Gastroesophageal sphincter (tissue), 4 donors: ENCODE results near the gene RAB6B. TPM values are rescaled to one million over a fixed set of nuclear protein-coding genes. Genes with fewer than 3 reads are reported as not detected.

Experiments used
- ATAC-seq: fragments of 150-250 bp; one replicate; pipeline ENCODE4 v1.9.1; 2016; ENCODE audit warnings: mild to moderate bottlenecking, moderate library complexity
- H3K27ac ChIP-seq, 4 donors: fragments of 200-600 bp; sonication (generic) in 3 of 4; 1 replicate in 3 of 4; 2 replicates in 1 of 4; pipeline ENCODE4 v1.5.1; 2016 to 2019
- H3K27me3 ChIP-seq: fragments of 200-600 bp; sonication (generic); one replicate; pipeline ENCODE4 v1.5.1; 2019
- H3K36me3 ChIP-seq, 2 donors: fragments of 200-600 bp; sonication (generic); one replicate each; pipeline ENCODE4 v1.5.1; 2019; ENCODE audit warnings: control low read depth in 1 of 2
- H3K4me1 ChIP-seq, 3 donors: fragments of 200-600 bp; sonication (generic); 1 replicate in 2 of 3; 2 replicates in 1 of 3; pipeline ENCODE4 v1.5.1; 2016 to 2019; ENCODE audit warnings: control low read depth in 2 of 3
- H3K4me3 ChIP-seq, 2 donors: fragments of 200-600 bp; sonication (generic); one replicate each; pipeline ENCODE4 v1.5.1; 2019; ENCODE audit warnings: mild to moderate bottlenecking in 1 of 2, moderate library complexity in 1 of 2
- H3K9me3 ChIP-seq, 3 donors: fragments of 200-600 bp; sonication (generic); one replicate each; pipeline ENCODE4 v1.5.1; 2017 to 2019; ENCODE audit warnings: control low read depth in 2 of 3
- EP300 ChIP-seq: sonication (generic); formaldehyde crosslinking; IDR thresholded peaks from one replicate; pipeline ENCODE4 v1.6.1; 2017; ENCODE audit warnings: antibody characterized with exemption, mild to moderate bottlenecking
- POLR2A ChIP-seq, 2 donors: fragments of 450-650 bp; IDR thresholded peaks; one replicate each; pipeline ENCODE4 v1.6.1; 2017; ENCODE audit warnings: antibody characterized with exemption in 2 of 2, mild to moderate bottlenecking in 2 of 2, moderate library complexity in 1 of 2
- POLR2AphosphoS5 ChIP-seq: sonication (generic); formaldehyde crosslinking; IDR thresholded peaks from one replicate; pipeline ENCODE4 v1.6.1; 2017; ENCODE audit warnings: antibody characterized with exemption
- WGBS, 2 donors: methylation state at CpG; one replicate each; pipeline ENCODE4 v1.1.5; 2018; ENCODE audit warnings: low coverage in 1 of 2; 5-methylcytosine and 5-hydroxymethylcytosine counted together
- total RNA-seq, 4 donors: library from RNA; depleted of rRNA; stranded (reverse); fragments of >200 nt; gene quantifications; one replicate each; pipeline ENCODE4 v1.1.0, GENCODE V29; 2016
- TF ChIP-seq, protein P1 (sequence below), 4 experiments: fragments of 200-600 bp in 2 of 4; fragments of 450-650 bp in 2 of 4; sonication (generic) in 1 of 4; IDR thresholded peaks; one replicate each; pipeline ENCODE4 v1.5.1; 2017 to 2019; ENCODE audit warnings: antibody characterized with exemption in 4 of 4, mild to moderate bottlenecking in 2 of 4, moderate library complexity in 2 of 4

Gene RAB6B
- total RNA-seq, 4 donors from 2014 or later: 5.0 to 16.1 (median 8.7) TPM

DNA sequence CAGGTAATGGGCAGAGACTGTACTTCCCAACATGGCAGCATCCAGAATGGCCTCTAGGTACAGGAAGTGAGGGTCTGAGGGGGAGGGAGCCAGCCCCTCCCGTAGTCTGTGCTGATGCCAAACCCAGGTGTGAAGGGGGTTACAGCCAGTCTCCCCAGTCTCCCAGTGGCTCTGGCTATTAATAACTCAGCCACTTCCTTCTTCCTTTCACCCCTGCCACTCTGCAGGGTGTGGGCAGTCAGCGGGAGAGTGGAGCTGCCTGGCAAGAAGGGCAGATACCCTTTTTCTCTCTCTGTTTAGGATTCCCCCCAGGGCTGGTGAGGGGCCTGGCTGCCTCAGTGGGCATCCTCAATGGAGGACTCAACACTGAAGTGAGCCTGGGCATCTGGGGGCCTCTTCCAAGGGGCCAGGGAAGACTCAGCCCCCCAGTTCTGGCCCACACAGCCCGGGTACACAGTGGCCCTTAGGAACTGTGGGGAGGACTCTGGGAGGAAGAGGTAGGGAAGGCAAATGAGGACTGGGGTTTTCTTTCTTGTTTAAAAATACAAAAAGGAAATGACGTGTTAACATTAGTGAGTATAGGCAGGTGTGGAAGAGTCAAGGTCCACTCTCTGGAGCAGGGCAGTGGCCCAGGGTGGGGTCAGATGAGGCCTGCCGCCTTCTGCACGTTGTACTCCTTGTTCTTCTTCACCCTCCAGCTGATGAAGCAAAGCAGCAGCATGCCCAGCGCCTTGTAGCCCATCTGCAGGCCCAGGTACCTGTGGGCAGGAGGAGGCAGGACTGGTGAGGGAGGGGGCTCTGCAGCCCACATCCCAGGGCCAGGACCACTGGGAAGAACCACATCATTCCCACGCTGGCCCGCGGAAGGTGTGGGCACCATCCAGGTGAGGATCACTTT is 38.6 kb upstream of the RAB6B start:
- Histone ChIP-seq H3K4me1 (peaks cover 0 to 26% (median 0%) of the 10 kb centered on the region in 3 donors), H3K36me3 (no peaks in the 10 kb centered on the region), H3K9me3 (no peaks in the 10 kb centered on the region), H3K27ac (no peak overlapping the region), H3K27me3 (no peaks in the 10 kb centered on the region), H3K4me3 (no peak overlapping the region)
- TF ChIP-seq POLR2A (IDR thresholded peaks at IDR 0.05): no peak
- no peak for TF ChIP-seq POLR2AphosphoS5
- TF ChIP-seq, protein P1, sequence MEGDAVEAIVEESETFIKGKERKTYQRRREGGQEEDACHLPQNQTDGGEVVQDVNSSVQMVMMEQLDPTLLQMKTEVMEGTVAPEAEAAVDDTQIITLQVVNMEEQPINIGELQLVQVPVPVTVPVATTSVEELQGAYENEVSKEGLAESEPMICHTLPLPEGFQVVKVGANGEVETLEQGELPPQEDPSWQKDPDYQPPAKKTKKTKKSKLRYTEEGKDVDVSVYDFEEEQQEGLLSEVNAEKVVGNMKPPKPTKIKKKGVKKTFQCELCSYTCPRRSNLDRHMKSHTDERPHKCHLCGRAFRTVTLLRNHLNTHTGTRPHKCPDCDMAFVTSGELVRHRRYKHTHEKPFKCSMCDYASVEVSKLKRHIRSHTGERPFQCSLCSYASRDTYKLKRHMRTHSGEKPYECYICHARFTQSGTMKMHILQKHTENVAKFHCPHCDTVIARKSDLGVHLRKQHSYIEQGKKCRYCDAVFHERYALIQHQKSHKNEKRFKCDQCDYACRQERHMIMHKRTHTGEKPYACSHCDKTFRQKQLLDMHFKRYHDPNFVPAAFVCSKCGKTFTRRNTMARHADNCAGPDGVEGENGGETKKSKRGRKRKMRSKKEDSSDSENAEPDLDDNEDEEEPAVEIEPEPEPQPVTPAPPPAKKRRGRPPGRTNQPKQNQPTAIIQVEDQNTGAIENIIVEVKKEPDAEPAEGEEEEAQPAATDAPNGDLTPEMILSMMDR (IDR thresholded peaks at IDR 0.05): no peak
- TF ChIP-seq EP300: no peak
- ATAC-seq: no peak
- 80 to 85% methylated on average over 3 of the region's 10 CpGs for WGBS, 2 donors

DNA sequence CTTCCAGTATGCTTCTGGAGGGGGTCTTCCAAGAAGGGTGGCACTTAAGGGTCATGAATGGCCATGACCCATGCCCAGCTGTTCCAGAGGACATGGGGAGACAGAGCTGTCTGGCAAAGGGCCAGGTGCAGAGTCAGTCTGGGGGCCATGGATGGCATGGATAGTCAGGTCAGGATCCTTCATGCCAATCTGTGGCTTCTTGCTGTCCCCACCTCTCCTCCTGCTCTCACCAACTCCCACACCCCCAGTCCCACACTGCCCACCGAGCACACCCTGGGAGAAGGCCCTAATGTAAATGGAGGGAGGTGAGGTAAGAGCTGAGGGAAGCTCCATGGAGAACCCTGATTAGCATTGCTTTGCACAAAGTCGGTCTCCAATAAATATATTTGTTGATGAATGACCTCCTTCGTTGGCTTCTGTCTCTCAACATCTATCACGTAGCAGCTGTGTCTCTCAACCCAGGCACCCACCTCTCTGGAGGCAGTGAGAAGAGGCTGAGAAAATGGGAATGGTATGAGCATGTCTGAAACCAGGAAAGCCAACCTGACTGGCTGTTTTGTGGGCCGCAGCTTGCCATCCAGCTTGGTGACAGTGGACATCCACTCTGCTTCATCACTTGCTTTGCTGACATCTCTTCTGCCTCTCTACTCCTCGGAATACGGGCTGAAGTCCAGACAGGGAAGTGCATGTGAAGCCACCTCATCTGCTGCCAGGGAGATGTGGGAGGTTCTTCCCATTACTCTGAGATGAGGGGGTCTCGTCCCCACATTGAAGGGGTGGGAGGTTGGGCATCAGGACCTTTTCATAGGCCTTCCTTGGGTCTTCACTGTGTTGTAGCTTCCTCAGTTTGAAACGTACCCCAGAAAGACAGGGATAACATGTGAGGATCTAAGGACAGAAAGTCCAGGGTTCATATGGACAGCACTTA is 37.7 kb upstream of the RAB6B start:
- H3K27ac ChIP-seq: no peak overlapping the region
- no peak for ATAC-seq
- H3K27me3 ChIP-seq: no peaks in the 10 kb centered on the region
- TF ChIP-seq POLR2A (IDR thresholded peaks at IDR 0.05): no peak
- TF ChIP-seq, protein P1 (IDR thresholded peaks at IDR 0.05): no peak
- TF ChIP-seq POLR2AphosphoS5: no peak
- TF ChIP-seq EP300: no peak
- no peak overlapping the region for H3K4me3 ChIP-seq
- no peaks in the 10 kb centered on the region for H3K36me3 ChIP-seq
- WGBS, 2 donors: 97% methylated on average over 6 of the region's 9 CpGs
- no peaks in the 10 kb centered on the region for H3K9me3 ChIP-seq
- H3K4me1 ChIP-seq: peaks cover 0 to 17% (median 0%) of the 10 kb centered on the region in 3 donors

- H3K9me3 ChIP-seq: no peaks in the 10 kb centered on the region
- no peaks in the 10 kb centered on the region for H3K36me3 ChIP-seq
- no peak overlapping the region for H3K27ac ChIP-seq
- ATAC-seq: no peak
- 94 to 100% methylated on average over 2 to 3 of the region's 6 CpGs for WGBS, 2 donors
- TF ChIP-seq, protein P1 (IDR thresholded peaks at IDR 0.05): no peak
- TF ChIP-seq POLR2A (IDR thresholded peaks at IDR 0.05) (no peak), POLR2AphosphoS5 (no peak), EP300 (no peak)
- H3K4me1 ChIP-seq: peaks cover 0 to 17% (median 4%) of the 10 kb centered on the region in 3 donors
- no peak overlapping the region for H3K4me3 ChIP-seq
- no peaks in the 10 kb centered on the region for H3K27me3 ChIP-seq
Measured at GRCh38 chr3:133932009-133932408, 36.3 kb upstream of the RAB6B start.

GRCh38 chr3:133931084-133931483 is 35.4 kb upstream of the RAB6B start:
- Histone ChIP-seq H3K27ac (no peak overlapping the region), H3K36me3 (no peaks in the 10 kb centered on the region), H3K27me3 (no peaks in the 10 kb centered on the region), H3K4me1 (peaks cover 0 to 18% (median 4%) of the 10 kb centered on the region in 3 donors), H3K9me3 (no peaks in the 10 kb centered on the region), H3K4me3 (no peak overlapping the region)
- ATAC-seq: no peak
- no peak for TF ChIP-seq POLR2A (IDR thresholded peaks at IDR 0.05)
- no peak for TF ChIP-seq POLR2AphosphoS5
- TF ChIP-seq EP300: no peak
- TF ChIP-seq, protein P1 (IDR thresholded peaks at IDR 0.05): no peak
- WGBS, 2 donors: 94 to 100% methylated on average over 1 to 7 of the region's 8 CpGs
